HG03280 (cell line): ENCODE results near the gene CHPF2.

Experiments used
- ATAC-seq: cut with Tn5 transposase; IDR thresholded peaks from one replicate; pipeline ENCODE4 v1.9.1; 2021; ENCODE audit warnings: mild to moderate bottlenecking, moderate library complexity; ENCODE audit not compliant: unreplicated experiment

CHPF2 gene, protein sequence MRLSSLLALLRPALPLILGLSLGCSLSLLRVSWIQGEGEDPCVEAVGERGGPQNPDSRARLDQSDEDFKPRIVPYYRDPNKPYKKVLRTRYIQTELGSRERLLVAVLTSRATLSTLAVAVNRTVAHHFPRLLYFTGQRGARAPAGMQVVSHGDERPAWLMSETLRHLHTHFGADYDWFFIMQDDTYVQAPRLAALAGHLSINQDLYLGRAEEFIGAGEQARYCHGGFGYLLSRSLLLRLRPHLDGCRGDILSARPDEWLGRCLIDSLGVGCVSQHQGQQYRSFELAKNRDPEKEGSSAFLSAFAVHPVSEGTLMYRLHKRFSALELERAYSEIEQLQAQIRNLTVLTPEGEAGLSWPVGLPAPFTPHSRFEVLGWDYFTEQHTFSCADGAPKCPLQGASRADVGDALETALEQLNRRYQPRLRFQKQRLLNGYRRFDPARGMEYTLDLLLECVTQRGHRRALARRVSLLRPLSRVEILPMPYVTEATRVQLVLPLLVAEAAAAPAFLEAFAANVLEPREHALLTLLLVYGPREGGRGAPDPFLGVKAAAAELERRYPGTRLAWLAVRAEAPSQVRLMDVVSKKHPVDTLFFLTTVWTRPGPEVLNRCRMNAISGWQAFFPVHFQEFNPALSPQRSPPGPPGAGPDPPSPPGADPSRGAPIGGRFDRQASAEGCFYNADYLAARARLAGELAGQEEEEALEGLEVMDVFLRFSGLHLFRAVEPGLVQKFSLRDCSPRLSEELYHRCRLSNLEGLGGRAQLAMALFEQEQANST

GRCh38 chr7:151232091-151232916 is at the start of gene CHPF2:
TSS of gene CHPF2 (plus strand) at chr7:151232483. CDS start at chr7:151234012, 1,529 bp downstream.
- peak; percentile 98 for ATAC-seq

DNA sequence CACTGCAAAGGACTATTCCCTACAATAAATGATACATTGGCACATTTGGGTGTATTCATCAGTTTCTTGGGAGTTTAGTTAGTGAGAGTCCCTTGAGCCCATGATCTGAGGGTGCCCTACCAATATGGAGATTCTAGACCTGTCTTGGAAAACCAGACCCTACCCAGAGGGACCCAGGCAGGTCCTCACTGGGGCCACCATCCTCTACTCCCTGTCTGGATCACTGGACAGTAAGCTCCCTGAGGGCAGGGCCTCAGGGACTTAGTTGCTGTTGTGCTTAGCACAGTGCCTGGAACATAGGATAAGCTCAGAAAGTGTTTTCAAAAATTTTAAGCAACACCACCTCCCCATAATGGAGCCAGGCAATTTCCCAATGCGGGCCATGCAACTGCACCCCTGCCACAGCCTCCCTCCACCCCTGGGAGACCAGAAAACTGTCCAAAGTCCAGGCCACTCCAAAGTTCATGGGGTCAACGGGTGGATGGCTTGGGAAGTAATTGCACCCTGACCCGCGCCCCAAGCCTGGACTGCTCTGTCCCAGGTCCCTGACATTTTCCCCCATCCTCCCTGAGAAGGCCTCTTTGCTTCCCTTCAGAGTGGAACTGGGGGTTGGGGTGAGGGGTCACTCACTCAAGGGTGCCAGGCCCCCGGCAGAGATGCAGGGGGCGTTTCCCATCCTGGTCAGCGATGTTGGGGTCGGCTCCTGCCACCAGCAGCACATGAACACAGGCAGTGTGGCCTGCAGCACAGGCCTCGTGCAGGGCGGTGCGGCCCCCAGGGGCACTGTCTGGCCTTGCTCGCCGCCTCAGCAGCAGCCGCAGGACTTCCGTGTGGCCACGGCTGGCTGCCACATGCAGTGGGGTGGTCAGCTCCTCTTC is 46.3 kb upstream of the CHPF2 start:
- no peak for ATAC-seq

DNA sequence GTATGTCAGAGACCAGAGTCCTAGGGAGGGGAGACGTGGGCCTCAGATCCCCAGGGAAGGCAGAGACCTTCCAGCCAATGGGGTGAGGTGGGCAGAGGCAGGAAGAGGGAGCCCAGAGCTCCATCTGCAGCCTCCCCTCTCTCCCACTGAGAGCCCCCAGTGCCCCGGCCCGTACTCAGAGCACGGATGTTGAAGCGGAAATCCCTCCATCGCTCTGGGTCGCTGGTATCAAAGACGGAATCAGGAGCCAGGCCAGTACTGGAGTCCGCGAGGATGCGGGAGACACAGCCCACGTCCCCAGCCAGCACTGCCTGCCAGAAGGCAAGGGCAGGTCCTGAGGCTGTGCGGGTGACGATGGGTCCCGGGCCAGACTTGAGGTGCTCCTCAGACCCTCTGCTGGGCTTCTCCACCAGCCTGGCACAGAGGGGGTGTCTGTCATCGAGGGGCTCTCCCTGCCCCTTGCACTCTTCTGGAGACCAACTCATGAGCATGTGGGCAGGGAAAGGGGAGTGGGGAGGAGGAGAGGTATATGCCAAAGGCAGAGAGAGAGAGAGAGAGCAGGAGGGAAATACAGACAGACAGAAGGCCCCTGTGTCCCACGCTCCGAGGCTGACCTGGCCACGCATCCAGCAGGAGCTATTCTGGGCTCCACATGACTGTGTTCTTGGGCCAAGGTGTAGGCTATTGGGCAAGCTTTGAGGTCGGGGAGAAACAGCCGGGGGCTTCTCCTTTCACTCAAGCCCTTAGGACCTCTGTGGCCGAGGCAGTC is 45.5 kb upstream of the CHPF2 start, which contains the start of gene ASB10:
TSS of gene ASB10 (minus strand) at position 611 of the 769 bp plus-strand sequence. CDS start at position 491, 120 bp downstream.
- no peak for ATAC-seq

GRCh38 chr7:151187409-151188251 is 44.7 kb upstream of the CHPF2 start:
- no peak for ATAC-seq

DNA sequence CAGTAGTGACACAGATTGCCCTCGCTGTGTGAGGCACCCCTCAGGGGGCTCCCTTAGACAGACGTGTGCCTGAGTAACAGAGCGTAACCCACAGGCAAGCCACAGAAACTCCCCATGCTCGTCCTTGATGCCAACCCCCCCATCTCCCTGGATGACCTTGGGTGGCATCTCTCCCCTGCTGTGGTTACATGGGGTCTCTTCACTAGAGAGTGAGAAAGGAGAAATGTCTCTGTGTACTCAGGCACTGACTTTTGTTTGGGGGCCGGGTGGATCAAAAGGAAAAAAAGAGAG is 44.1 kb upstream of the CHPF2 start:
- ATAC-seq = no peak

DNA sequence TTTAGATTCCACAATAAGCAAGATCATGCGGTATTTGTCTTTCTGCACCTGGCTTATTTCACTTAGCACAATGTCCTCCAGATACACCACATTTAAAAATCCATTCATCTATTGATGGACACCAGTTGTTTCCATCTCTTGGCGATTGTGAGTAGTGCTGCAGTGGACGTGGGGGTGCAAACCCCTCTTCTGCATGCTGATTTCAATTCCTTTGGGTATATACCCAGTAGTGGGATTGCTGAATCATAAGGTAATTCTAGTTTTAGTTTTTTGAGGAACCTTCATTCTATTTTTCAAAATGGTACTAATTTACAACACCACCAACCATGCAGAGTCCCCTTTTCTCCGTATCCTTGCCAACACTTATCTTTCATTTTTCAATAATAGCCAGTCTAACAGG is 43.2 kb upstream of the CHPF2 start:
- ATAC-seq = no peak

GRCh38 chr7:151191544-151191943 is 40.7 kb upstream of the CHPF2 start:
- no peak for ATAC-seq

GRCh38 chr7:151192002-151192539 is 40.2 kb upstream of the CHPF2 start:
- no peak for ATAC-seq

DNA sequence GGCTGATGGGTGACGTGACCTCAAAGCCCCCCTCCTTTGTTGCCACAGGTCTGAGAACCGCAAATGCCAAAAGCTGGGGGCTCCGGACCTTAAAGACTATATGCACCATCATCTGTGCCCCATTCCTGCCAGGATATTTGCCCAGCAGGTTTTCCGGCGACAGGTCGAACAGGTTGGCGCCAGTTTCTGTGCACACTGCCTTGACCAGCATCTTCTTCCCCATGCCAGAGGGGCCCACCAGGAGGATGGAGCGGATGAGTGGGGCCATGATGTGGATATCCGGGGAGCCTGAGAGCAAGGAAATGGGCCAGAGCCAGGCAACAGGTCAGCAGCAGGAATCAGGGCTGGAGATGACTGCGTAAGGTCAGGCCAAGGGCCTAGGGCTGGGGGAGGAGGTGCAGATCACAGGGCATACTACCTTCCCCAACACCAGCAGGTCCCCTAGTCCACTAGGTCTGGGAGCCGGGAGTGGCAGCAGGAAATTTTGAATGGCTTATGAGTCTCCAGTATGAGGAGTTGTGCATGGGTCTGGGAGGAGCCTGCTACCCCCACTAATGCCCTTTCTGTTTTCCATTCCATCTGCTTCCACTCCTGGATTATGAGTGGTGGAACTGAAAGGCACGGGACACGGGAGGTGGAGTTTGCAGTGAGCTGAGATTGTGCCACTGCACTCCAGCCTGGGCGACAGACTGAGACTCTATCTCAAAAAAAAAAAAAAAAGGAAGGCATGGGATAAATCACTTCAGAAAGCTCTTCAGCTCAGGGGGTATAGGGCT is 38.9 kb upstream of the CHPF2 start:
- no peak for ATAC-seq

DNA sequence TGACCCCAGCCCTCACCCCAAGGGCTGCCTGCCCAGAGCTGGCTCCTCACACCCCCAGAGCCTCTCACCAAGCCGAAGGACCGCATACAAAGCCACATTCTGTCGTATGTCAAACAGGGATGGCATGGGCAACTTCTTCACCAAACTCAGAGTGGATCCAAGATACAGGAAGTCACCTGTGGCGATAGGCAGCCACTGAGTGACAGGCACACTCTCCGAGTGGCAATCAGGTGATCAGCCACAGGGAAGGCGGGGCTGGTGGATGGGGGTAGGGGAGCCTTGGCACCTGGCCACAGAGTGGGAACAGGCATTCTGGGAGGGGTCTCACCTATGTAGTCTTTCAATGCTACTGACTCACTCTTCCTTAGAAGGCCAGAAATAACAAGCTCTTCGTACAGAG is 38.1 kb upstream of the CHPF2 start:
- no peak for ATAC-seq

DNA sequence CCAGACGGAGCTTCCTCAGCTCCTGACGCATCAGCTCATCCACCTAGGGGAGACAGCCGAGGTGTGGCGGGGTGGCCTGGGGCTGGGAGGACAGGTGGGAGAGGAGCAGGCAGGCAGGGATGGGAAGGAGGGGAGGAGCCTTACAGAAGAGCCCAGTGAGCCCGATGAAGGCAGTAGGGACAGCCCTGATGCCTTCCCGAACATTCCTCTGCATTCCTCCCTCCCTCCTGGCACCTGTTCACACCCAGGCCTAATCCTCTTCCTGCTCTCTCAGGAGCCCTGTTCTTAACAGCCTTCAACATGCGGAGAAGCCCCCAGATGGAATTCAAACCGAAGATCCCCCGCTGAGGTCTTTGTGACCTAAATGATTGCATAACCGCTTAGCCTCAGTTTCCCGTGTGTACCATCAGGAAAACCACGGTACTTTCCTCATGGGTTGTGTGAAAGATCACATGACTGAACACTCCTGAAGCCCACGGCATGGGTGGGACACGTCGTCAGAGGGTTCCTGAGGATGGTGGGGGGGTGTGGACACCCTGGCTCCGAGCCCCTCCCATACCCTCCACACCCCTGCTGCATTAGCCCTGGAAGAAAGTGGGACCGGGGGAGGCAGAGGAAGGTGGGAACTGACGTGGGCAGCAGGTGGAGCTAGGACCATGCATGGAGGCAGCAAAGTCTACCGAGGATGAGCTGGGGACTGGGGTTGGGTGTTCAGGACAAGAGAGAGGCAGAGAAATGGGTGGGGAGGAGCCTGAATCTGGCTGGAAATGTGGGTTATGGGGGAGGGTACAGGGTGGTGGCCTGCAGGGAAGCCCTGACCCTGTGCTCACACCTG is 36.5 kb upstream of the CHPF2 start:
- no peak for ATAC-seq

DNA sequence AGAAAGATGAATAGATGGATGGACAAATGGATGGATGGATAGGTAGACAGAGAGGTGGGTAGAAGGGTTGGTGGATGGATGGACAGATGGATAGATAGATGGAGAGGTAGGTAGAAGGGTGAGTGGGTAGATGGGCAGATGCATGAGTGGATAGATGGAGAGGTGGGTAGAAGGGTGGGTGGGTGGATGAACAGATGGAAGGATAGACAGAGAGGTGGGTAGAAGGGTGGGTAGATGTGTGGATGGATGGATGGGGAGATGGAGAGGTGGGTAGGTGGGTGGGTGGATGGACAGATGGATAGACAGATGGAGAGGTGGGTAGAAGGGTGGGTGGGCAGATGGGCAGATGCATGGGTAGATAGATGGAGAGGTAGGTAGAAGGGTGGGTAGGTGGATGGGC is 34.4 kb upstream of the CHPF2 start:
- ATAC-seq = no peak

GRCh38 chr7:151198945-151199848 is 33.1 kb upstream of the CHPF2 start:
- ATAC-seq = no peak

DNA sequence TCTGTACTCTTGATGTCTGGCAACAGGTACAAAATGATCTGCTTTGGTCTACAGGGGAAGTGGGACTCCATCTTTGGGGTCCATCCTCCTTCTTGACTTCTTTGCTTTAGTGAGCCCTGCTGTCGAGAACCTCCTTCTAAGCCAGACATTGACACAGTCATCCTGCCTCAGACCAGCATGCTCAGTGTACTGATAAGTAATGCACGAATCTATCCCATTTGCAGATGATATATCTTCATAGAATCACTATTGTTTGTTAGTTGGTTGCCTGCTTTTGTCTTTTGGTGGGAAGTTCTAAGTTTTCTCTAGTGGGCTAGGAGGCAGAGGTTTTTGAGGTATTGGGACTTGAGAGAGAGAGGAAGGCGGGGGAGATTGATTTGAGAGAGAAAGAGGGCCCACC is 30.9 kb upstream of the CHPF2 start:
- no peak for ATAC-seq

- no peak for ATAC-seq
These were observed 30.5 kb upstream of the CHPF2 start for GRCh38 chr7:151201751-151202150.

GRCh38 chr7:151202836-151203235 is 29.4 kb upstream of the CHPF2 start:
- ATAC-seq = no peak
